Breast epithelium (tissue), 3 donors: ENCODE results near the gene ROCK2.

Source experiments
- POLR2A ChIP-seq: fragments of 450-650 bp; IDR thresholded peaks from one replicate; pipeline ENCODE4 v1.6.1; 2016; ENCODE audit warnings: antibody characterized with exemption, mild to moderate bottlenecking, moderate library complexity
- POLR2AphosphoS5 ChIP-seq, 3 donors: sonication (generic); formaldehyde crosslinking; IDR thresholded peaks; one replicate each; pipeline ENCODE4 v1.6.1; 2017; ENCODE audit warnings: antibody characterized with exemption in 3 of 3
- TF ChIP-seq, protein P1 (sequence below), 3 donors: fragments of 450-650 bp; IDR thresholded peaks; one replicate each; pipeline ENCODE4 v1.5.1; 2016 to 2017; ENCODE audit warnings: antibody characterized with exemption in 3 of 3, mild to moderate bottlenecking in 3 of 3, moderate library complexity in 3 of 3

GRCh38 chr2:11244091-11244826 lies 100.2 kb downstream of the ROCK2 start:
- TF ChIP-seq, protein P1, sequence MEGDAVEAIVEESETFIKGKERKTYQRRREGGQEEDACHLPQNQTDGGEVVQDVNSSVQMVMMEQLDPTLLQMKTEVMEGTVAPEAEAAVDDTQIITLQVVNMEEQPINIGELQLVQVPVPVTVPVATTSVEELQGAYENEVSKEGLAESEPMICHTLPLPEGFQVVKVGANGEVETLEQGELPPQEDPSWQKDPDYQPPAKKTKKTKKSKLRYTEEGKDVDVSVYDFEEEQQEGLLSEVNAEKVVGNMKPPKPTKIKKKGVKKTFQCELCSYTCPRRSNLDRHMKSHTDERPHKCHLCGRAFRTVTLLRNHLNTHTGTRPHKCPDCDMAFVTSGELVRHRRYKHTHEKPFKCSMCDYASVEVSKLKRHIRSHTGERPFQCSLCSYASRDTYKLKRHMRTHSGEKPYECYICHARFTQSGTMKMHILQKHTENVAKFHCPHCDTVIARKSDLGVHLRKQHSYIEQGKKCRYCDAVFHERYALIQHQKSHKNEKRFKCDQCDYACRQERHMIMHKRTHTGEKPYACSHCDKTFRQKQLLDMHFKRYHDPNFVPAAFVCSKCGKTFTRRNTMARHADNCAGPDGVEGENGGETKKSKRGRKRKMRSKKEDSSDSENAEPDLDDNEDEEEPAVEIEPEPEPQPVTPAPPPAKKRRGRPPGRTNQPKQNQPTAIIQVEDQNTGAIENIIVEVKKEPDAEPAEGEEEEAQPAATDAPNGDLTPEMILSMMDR (IDR thresholded peaks at IDR 0.05): no peak
- TF ChIP-seq POLR2A (no peak), POLR2AphosphoS5 (IDR thresholded peaks at IDR 0.05) (no peak)
